GM21390 (cell line): ENCODE data around the gene DUSP16.
"Not testable (repeated sequence)": the region's sequence is repeated elsewhere in the genome, so short reads cannot be mapped to it uniquely, and the experiment has no call there.

Source experiments
- ATAC-seq: cut with Tn5 transposase; IDR thresholded peaks from one replicate; pipeline ENCODE4 v1.9.1; 2021; ENCODE audit not compliant: unreplicated experiment

DUSP16 gene

DNA sequence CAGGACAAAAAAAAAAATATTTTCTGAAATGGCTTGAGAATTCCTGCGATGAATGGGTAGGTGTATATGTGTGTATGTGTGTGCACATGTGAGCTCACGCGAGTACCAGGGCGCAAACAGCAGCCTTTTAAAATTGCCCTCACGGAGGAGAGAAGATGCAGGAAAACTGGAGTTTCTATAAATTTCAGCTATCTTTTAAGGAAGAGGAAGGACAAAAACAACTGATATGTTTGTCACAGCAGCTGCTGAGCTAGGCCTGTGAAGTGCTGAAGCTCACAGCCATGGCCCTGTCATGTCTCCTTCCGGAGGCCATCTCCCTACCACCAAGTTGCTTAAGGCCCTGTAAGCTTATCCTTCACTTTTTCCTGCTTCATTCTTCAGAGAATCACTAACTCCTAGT, 40.8 kb downstream of the DUSP16 start:
- ATAC-seq, result no peak

DNA sequence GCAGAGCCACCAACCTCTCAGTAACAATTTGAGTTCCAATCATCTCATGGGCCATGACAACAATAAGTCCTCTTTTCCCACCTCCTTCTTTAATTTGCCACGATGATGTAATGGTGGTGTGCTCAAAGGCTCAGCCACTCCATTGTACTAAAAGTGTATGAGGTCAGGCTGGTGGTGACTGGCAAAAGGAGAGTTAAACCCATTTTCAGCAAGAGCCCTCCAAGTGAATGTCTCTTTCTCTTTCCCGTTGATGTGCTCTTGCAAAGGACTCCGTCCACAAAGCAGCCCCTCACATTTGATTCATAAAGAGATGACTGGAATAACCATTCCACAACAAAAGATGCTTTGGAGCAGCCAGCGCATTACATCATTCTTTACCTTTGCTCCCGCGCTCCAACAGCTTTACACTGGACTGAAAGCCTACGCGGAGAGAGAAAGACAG, 41.6 kb downstream of the DUSP16 start:
- no peak for ATAC-seq

DNA sequence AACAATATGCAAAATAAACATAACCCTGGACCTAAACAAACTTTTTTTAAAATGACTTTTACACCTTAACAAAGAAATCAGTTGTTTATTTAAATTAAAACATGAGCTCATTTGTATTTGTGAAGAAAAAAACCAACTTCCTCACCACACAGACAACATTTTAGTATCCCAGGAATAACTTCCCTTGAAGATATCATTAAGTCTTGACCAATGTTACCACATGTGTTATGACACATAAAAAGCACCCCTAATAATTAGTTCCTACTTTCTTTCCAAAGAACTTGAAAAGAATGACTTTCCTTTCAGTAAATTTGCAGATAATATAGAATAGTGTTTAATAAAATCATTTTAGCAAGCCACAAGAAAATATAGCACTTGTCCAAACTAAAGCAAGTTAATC, 42.4 kb downstream of the DUSP16 start:
- no peak for ATAC-seq

DNA sequence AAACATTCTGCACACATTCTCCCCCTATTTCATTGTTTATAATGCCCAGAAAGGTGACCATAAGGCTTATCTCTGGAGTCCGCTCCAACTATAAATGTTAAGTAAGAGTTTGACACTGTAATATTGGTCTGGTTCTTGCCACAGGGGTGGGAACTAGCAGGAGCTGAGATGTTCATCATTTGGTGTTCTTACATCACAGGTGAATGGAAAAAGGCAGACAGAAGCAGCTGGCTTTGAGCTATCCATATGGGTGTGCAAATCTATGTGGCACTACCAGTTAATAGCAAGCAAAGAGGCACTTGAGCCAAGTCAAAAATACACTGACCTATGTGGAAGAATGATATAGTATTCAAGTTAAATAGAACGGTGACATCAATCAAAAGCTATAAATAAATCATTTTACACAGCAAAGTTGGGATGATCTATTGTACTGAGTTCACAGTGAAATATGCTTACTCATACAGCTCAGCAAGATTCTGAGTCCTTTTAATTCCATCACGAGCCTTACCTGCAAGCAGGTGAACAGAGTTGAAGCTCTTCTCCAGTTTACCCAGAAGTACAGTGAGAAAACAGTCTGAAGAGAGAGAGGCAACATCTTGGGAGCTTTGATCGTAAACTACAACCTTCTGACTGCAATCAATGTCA, 43.2 kb downstream of the DUSP16 start:
- ATAC-seq, result no peak

DNA sequence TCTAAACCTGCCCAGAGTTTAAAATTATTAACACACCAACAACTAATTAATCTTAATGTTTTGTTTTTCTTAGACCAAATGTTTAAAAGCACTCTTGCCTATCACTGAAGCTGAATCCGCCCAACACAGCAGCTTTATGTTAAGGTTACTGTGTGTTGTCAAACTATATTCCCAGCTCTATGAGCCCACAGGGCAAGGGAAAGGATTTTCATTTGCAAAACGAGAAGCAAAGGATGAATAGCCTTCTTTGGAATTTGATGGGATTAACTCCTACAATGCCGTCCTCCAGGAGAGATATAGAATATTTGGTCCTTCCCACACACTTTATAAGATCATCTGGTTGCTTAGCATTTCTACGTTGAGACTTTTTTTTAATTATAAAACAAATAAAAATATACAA, 43.7 kb downstream of the DUSP16 start:
- no peak for ATAC-seq

DNA sequence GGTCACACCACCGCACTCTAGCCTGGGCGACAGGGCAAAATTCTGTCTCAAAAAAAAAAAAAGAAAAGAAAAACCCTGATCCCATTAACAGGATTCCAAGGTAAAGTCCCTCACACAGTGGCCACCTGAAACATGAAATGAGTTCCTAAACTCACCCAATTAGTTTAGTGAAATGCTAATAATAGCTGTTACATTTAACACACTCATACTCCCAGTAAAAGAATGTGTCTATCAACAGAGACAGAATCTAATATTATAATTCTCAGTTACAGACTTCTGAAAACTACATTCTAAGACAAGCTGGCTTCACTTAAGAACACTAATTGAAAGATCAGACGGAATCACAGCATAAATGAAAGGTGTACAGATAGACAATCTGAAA, 44.2 kb downstream of the DUSP16 start:
- ATAC-seq, result no peak

DNA sequence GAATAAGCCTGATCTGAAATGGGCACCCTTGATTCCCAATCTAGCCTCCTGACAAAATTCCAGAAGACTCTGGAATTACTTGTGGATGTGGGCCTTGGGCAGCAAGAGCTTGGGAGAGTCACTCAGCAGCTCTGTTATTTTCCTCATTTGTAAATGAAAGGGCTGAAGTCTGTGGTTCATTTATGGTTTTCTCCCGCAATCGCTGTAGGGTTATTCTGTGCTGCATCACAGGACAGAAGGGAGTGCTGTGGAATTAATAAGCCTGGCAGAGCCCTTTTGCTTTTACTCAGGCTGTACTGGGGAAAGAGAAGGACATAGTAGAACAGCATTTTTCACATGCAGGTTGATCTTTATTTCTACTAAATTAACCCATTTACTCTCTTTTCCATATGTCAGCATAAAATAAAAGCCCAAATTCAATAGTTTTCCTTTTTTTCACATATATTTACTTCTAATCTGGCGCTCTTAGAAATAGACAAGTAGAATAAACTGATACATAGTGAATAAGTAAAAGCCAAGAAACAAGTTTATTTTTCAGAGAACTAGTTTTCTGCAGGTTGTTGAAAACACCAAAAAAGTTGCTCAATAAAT, 49.2 kb downstream of the DUSP16 start:
- ATAC-seq, result no peak

DNA sequence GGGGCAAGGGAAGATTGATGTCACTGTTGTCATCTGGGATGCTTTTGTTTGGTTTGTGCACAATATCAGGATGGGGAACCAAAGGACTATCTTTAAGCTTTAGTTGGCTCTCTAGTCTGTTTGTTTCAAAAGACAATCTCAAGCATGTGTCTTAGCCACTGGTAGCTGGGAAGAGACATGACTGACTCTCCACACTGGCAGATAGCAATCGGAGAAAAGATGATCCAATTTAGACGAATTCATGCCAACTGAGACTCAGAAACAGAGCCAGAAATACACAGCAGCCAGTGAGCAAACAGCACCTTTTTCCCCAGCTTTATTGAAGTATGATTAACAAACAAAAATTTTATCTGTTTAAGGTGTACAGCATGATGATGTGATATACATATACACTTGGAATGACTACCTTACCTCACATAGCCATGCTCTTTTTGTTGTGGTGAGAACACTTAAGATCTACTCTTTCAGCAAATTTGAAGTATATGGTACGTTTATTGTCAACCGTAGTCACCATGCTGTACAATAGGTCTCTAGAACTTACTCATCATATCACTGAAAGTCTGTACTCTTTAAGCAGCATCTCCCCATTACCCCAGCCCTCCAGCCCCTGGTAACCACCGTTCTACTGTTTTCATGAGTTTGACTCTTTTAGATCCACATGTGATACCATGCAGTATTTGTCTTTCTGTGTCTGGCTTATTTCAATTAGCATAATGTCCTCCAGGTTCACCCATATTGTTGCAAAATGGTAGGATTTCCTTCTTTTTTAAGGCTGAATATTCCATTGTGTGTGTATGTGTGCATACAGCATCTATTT, 50.6 kb downstream of the DUSP16 start:
- no peak for ATAC-seq

DNA sequence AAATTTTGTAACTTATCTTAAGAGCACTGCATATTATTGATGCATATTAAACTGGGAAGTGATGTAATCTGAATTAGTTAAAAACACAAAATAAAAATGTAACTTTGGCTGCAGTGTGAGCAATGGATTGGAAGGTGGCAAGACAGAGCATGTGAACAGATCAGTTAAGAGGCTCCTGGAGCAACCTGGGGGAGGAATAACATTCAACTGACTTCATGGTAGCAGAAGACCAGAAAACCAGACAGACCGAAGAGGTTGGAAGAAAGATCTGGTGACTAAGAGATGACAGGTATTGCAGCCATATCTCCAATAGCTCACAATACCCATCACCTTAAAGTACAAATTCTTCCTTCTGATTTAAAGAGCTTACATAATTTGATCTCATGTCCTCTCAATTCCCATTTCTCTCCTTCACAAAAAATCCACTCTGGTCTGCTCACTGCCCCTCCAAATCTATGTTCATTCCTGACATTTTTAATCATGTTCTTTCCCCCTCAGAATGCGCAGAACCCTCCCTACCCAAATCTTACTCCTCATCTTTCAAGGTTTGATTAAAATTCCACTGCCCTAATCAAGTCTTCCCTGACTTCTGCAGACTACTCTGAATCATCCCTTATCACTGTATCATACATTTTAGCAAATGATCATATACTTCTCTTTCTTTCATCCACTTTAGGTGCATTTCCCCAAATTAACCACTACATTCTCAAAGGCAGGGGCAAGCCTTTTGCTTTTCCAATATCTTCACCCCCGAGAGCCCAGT, 51.5 kb downstream of the DUSP16 start:
- no peak for ATAC-seq

DNA sequence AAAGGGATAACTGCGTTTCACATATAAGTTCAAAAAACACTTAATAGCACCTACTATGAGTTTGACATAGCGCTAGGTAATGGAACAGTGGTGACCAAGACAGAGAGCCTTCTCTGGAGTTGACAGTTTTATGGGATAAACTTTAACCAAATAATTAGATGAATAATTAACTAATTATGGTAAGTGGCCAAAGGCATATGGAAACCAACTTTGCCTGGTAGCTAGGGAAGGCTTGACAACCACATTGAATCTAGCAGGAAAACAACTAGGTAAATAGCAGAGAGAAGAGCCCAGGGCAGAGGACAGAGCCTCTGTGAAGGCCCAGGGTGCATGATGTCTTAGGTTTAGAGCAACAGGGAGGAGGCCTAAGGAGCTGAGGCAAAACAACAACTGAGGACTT, 52.1 kb downstream of the DUSP16 start:
- ATAC-seq, result no peak

DNA sequence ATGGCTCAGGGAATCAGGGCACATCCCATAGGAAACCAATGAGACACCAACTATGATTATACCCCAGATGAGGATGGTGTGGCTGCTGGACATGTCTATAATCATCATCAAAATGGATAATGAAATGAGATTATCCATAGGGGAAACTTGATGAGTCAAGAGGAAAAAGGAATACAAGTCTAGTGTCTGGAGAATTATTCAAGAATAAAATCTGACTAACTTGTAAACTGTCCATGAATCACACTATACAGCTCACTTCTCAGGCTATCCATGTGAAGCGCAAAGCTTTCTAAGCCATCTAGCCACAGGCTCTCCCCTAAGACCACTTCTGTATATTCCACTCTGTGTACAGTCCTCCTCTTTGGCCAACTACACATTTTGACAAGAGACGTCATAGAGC, 52.5 kb downstream of the DUSP16 start:
- no peak for ATAC-seq

DNA sequence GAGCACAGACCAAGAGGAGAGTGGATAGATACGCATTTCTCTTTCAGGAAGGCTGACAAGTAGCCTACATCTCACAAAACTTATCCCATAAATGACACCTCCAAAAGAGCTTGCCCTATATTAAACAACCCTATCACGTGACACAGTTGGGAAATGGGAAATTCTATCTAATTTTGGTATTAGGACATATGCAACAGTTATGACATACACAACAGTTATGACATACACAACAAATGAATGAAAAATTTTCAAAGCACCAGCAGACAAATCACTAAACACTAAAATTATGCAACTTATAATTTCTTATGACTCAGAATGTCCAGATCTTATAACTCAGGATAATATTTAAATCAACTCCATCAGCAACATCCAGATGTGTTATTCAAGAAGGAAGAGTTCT, 54.1 kb downstream of the DUSP16 start:
- ATAC-seq, result no peak

DNA sequence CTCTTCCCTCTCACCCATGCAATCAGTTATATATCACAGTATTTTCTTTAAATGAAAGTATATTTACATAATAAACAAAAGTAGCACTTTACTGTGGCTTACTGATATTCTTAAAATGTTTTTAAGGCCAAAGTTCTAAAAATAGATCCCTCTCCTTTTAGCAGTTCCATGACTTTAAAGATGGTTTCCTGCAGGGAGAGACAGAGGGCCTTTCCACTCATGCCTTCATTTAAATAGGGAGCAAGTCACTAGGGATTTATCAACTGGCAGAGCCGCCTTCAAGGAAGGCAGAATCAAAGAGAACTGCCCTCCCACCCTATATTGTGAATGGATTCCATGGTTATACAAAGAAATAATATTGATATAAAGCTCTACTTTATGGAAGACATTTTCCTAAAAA, 55.5 kb downstream of the DUSP16 start:
- no peak for ATAC-seq

DNA sequence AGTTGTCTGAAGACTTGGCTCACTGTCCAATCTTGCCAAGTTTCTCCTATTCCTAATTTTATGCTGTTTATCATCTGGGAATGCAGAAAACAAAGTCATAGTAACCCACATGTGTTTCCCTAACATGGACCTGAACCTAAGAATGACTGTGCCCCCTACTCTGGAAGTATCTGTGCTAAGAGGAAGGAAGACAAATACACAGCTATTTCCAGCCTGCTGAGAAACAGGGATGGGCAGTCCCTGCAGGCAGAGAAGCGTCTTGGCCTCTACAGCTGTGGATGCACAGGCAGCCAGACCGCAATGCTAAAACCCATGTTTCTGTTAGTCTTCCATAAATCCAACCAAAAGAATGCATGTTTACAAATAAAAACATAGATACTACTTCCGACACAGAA, 56.2 kb downstream of the DUSP16 start:
- ATAC-seq, result no peak

DNA sequence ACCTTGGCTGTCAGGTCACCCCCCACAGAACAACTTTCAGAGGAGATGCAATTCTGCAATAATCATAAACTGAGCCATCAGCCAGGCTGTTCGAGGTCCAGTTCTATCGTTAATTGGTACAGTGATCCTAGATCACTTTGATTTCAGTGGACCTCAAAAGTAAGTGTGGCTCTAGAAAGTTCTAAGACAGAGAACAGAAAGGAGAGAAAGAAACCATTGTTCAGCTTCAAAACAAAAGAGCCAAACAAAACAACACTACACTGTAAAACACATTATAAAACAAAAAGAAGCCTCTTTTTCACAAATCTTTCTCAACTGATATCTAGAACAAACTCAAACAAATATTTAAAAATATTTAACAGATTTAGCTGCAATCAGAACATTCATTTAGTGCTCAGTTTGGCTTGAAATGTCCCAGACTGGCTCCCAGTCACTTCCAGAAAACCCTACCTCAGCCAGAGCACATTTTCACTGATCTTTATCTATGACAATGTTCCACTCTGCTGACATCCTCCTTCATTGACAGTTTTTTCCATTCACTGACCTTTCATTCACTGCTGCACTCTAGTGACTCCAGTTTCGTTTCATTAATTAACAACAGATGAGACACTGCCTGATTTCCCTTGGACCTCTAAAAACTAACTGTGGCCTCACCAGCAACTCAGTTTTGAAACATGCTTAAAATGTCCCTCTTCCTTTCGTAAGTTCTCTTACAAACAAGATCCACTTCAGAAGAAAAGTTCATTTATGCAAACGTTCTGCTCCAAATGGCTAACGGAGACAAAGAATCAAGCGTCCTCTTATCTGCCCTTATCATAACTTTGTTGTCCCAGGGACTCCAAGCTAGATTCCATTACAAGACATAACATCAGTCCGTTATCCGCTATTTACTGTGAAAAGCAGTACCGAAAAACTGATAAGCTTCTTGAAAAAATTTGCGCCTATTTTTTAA, 56.8 kb downstream of the DUSP16 start:
- peak; percentile 90 for ATAC-seq

DNA sequence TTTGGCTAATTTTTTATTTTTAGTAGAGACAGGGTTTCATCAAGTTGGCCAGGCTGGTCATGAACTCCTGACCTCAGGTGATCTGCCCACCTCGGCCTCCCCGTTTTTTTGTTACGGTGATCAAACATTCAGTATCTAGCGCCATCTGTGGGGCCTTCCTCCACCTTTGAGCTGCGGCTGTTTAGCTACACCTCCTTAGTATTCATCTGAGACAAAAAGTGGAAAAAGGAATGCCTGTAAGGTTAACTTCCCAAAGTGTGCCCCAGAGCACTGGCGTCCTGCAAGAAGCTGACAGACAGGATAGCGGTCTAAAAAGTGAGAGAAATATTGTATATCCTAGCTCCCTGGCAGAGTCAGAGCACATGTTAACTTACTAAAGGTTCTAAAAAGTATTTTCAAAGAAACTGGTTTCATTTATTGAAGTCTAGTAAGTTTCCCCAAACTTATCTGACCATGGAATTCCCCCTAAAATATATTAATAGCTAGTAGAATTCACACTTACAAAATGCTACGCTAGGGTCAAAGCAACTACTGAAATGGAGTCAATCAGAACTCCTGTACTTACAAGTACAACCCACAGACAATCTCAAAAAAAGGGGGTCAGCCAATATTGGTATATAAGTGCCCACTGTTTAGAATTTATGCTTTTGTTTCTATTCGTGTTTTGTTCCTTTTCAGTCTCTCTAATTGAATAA, 59.1 kb downstream of the DUSP16 start:
- no peak for ATAC-seq

DNA sequence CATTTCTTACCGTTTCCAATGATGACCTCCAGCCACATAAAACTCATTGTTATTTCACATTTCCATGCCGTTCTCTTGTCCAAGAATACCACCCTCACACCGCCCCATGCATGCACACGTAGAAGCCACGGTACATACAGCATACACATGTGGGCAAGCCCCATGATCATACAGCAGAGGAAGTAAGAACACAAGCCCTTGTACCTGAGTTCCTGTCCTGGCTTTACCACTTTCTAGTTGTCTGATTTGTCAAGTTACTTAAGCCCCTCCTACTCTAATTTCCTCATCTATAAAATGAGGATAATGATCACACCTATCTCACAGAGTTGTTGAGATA, 59.9 kb downstream of the DUSP16 start:
- no peak for ATAC-seq

DNA sequence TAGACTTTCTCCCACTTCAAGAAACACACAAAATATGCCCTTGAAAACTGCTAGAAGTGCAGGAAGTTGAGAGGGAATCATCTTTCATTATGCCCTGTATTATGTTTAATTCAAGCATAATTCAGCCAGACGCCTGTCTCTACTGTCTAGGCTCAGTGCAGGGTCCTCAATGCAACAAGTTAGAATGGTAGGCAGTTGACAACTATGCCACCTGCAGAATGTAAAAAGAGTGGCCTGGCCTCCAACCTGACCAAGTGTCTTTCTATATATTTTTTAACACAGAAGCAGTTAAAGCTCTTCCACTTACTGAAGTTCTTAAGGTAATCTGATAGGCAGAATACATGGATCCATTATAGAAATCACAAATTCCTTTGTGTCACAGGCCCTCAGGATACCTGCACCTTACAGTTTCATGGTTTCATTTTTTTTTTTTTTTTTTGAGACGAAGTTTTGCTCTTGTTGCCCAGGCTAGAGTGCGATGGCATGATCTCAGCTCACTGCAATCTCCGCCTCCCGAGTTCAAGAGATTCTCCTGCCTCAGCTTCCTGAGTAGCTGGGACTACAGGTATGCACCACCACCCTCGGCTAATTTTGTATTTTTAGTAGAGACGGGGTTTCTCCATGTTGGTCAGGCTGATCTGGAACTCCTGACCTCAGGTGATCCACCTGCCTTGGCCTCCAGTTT, 60.4 kb downstream of the DUSP16 start:
- ATAC-seq, result not testable (repeated sequence)

DNA sequence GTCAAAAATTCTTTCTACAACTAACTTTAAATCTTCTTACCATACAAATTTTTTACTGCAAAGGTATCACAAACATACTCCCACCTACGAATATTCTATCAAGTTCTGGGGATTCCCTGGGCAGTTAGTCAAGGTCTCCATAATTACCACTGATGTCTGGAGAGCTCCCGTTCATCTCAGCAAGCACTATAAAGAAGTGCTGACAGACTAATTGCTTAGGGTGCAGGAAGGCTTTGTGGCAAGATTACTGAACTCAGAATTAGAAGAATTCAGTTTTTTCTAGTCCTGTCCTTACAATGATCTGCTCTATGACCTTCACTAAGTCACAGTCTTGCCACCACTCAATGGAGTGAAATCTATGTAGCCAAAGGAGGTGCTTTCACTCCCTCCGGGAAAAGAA, 61.5 kb downstream of the DUSP16 start:
- no peak for ATAC-seq
